Cerebellar nuclear complex (tissue), 1 donor: ENCODE measurements around the gene SFMBT2.
"Not testable (repeated sequence)": the region's sequence is repeated elsewhere in the genome, so short reads cannot be mapped to it uniquely, and the experiment has no call there.

Experiments
- DNase-seq, 2 experiments: peaks; one replicate each; lab custom pipeline; 2025; lab: John Stamatoyannopoulos, UW

The SFMBT2 gene

DNA sequence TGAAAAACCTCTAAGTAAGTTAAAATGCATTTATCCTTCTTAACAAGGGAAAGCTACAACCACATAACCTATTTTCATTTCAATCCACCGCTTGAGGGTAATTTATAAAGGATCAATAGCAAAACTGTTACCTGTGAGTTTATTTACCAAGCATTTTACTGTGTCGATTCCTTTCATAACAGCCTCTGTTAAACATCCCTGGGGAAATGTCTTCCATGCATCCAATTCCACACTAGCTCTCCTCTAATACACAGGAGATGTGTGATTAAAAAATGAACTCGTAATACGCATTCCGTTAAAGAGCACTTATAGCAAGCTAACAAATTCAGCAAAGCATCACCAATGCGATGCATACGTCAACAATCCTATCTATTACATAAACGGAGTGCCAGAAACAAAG, 185.7 kb downstream of the SFMBT2 start:
- DNase-seq, result no peak

- DNase-seq, result no peak
Observed at GRCh38 chr10:7218968-7219367, 191.9 kb downstream of the SFMBT2 start.

GRCh38 chr10:7212696-7213095, 198.1 kb downstream of the SFMBT2 start:
- DNase-seq, result not testable (repeated sequence)

DNA sequence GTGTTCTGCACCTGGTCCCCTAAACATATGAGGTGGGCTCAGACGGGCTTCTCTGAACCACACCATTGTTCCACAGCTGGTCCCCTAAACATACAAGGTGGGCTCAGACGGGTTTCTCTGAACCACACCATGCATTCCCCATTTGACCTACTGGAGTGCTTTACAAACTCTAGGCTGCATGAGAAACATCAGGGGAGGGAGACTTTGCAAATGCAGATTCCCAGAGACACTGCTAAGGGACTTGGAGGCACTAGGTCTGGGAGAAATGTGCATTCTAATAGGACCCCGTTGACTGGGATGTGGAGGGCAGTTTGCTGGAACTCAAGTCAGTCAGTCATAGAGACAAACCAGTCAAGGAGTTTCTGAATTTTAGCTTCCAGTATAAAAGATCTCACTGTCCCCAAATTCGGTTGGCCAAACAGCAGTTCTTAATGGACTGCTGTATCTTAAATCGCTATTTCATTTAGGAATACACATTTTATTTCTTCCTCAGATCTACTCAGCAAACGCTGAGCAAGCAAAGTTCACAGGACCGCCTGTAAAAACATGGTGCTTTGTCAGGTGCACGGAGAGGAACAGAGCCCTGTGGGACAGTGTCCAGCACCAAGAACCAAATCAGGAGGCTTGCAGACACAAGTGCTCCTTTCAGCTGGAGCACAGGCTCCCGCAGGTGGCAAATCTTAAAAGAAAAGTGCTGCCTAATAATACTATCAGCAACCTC, 198.8 kb downstream of the SFMBT2 start:
- DNase-seq, result no peak

DNA sequence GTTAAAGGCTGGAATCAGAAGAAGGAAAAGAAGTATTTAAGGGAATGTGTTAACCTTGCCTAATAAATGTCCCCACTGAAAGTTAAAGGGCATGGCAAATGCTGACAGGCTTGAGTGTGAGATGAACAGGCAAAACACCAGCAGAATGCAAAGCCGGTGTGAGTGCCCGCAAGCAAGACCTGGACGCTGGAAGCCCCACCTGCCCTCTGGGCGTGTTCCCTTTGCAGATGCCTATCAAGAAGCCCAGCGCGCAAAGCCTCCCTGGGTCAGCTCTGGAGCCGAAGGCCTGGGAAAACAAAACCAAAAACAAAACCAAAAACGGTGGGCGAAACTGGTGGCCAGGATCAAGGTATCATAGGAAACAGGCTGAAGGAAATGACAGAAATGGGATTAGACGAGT, 200.3 kb downstream of the SFMBT2 start:
- DNase-seq, result no peak

DNA sequence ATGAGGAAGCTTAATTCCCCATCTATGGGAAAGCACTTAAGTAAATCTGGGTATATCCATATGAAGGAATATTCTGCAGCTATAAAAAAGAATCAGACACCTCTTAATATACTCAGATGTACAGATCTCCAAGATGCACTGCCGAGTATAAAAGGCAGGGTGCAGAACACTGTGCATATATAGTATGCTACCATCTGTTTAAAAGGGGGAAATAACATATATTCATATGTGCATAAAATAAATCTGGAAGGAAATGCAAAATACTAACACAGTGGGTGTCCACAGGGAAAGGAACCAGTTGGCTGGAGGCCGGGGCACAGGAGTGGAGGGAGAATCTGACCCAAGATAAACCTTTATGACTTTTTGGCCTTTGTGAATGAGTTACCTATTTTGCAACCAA, 201.4 kb downstream of the SFMBT2 start:
- no peak for DNase-seq

GRCh38 chr10:7206412-7207100, 204.3 kb downstream of the SFMBT2 start:
- no peak for DNase-seq

- DNase-seq, result no peak
Observed at GRCh38 chr10:7205656-7206055, 205.2 kb downstream of the SFMBT2 start.

GRCh38 chr10:7202793-7203355, 208.0 kb downstream of the SFMBT2 start:
- DNase-seq, result no peak

DNA sequence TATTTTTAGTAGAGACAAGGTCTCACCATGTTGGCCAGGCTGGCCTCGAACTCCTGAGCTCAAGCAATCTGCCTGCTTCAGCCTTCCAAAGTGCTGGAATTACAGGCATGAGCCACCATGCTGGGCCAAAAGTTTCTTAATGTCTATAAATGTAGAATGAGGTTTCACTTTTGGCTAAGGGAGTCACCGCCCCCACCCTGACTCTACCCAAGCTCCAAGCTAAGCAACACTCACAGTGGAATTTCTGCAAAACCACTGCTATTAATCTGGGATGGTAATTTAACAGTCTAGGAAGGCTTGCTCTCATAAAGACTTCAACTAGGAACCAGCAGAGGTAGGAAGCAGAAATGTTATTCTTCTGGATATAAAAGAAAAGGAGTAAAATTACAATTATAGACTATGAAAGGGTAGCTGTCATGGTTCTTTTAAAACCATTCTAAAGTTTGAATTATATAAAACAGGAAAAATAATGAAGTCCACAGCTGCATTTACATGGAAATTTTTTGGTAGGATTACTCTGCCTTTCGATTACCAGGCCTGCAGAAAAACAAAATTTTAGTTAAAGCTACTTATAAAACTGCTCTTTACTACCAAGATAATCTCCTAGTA, 211.6 kb downstream of the SFMBT2 start:
- DNase-seq, result no peak

- no peak for DNase-seq
Observed at GRCh38 chr10:7196284-7196683, 214.6 kb downstream of the SFMBT2 start.

DNA sequence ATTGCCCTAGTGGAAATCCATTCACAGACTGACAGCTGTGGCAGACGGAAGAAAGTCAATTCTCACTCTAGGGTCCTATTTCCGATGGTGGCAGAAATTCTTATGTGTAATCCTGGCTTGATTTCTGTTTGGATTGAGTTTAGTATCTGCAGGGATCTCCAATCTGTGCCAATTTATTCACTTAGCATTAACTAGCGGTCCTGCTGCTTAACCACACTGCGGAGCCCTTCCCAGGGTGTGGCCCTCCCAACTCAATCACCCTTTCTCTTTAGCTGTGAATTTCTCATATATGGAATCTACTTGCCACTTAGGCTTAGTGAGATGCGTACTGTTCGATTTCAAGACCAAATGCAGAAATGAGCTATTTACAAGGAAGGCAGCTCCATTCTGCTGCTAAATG, 215.7 kb downstream of the SFMBT2 start:
- DNase-seq, result no peak

DNA sequence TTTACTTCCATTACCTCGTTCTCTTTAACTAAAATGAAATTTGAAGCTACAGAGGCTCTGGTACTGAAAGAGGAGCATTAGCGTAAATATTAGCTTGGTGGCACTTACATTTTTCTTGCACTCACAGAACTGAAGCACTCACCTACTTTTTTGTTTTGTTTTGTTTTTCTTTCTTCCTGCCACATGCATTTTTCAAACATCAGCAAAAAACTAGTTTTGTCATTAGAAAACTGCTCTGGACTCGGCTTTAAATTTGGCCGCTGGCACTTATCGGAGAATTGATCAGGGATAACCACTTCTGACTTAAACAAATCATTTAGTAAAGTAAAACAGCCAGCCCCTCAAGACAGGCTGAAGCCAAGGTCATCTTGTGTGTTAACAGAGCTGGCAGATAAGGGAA, 216.3 kb downstream of the SFMBT2 start:
- no peak for DNase-seq

GRCh38 chr10:7193369-7193768, 217.5 kb downstream of the SFMBT2 start:
- no peak for DNase-seq

DNA sequence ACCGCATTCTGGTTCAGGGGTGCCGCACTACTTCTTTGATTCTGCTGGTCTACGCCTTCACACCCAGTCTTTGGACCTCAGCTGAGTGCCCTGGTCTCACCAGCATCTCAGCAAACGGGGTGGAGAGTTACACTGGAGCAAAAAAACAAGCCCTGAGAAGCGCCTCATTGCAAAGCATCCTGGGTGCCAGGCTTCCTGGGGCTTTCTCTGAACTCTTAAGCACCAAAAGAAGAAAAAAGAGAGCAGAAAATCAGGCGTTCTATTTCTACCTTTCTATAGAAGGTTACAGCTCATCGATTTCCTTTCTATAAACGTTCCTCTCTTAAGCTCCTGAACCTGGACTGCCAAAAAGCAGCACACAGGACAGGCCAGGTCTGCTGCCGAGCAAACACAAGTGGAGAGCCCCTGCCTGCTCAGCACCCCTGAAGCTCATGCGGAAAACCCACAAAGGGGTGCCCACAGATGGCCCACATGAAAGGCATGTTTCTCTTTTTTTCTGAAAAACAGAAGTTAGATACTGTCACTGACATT, 217.9 kb downstream of the SFMBT2 start:
- no peak for DNase-seq

DNA sequence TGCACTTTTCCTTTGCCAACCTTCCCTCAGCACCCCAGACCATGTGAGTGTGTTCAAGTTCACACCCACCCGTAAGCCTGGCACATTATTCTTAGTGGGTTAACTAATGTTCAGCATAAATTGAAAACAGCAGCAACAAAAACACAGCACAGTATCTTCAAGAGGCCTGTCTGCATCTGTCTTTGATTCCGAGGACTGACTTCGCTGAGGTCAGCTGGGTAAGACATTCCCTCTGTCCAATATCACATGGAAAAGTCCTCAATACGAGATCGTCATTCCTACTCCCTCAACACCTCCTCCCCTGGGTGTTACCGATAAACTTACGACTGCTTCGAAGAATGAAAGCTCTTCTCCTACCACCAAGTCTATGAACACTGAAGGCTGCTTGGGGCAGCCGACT, 218.8 kb downstream of the SFMBT2 start:
- DNase-seq, result no peak

- DNase-seq, result not testable (repeated sequence)
Observed at GRCh38 chr10:7190772-7191171, 220.1 kb downstream of the SFMBT2 start.

GRCh38 chr10:7189909-7190308, 220.9 kb downstream of the SFMBT2 start:
- no peak for DNase-seq

DNA sequence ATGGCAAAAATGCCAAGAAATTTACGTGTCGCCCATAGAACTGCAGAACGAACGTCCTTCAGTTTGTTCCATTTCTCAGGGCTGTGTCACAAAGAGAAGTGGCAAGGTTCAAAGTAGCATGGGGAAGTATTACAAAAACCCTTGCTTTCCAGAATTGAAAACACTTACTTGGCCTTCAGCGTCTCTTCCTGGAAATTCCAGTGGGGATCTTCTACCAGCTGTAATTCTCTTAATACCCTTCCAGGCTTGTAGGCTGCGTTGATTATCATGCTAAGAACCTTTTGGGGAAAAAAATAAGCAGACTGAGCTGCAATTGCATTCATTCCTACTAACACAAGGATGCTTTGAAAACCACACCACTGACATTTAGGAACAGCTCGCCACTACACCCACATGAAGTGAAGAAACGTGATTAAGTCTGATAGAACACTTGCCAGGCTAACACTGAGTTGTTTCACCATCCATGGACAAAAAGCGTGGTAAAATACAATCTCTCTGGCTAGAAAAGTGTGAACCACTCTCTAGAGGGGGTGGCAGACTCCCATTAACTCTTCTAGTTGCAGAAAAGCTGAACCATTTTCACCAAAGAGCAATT, 222.3 kb downstream of the SFMBT2 start:
- DNase-seq, result no peak

DNA sequence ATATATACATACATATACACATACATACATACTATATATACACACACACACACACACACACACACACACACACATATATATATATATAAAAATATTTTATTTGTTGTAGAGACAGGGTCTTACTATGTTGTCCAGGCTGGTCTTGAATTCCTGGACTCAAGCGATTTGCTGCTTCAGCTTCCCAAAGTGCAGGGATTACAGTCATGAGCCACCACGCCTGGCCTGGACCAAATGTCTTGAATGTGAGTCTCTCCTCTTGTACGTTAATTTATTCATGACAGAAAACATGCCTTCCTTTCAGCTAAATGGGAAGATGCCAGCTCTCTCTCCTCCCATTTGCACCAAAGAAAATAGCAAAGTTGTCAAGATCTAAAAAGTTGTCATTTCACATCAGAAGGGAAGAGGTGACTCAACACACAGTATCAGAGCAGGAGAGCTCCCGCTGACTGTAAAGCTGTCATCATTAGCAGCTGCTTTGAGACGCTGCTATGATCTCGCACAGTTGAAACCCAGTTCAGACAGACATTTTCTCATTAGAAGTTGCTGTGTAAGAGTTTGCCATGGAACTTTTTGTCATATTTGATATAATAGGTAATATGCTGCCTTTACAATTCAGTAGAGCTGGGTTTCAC, 224.3 kb downstream of the SFMBT2 start:
- DNase-seq, result no peak

DNA sequence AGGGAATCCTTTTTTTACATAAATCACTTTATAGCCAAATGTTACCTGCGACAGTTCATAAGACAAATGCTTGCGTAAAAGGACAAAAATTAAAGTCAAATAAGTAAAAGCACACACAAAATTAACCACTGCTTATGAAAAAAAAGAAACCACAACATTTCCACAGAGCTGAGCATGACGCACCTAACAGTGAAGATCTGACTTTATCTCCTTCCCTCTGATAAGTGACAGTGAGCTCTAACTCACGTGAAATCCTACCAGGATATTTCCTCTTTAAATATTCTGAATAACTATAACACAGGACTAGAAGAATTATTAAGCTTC, 225.5 kb downstream of the SFMBT2 start:
- no peak for DNase-seq
